Cardiac septum (tissue), 1 donor: Measurements from ENCODE around the gene OCRL. TPM values are rescaled to one million over a fixed set of nuclear protein-coding genes. Genes with fewer than 3 reads are reported as not detected.
"Not testable (repeated sequence)": the region's sequence is repeated elsewhere in the genome, so short reads cannot be mapped to it uniquely, and the experiment has no call there.

Source experiments
- DNase-seq: peaks from one replicate; pipeline ENCODE4 v3.0.0-alpha.2; 2020; ENCODE audit warnings: low spot score
- intact Hi-C: fragments of 100-400 bp; cut with DNase I; formaldehyde crosslinking; loops from one replicate; pipeline ENCODE4 v1.14.0; 2022
- total RNA-seq: library from RNA; stranded (reverse); fragmentation: NEBNext Ultra II Directional; extraction: Animal tissue kit (Norgen Biotek cat#: 25700); gene quantifications from one replicate; pipeline ENCODE4 v1.2.1, GENCODE V29; 2021
- donor health status: DM: no; HTN: no; CAD: no.

Gene OCRL
- total RNA-seq, 1 donor from 2014 or later = 9.0 TPM

DNA sequence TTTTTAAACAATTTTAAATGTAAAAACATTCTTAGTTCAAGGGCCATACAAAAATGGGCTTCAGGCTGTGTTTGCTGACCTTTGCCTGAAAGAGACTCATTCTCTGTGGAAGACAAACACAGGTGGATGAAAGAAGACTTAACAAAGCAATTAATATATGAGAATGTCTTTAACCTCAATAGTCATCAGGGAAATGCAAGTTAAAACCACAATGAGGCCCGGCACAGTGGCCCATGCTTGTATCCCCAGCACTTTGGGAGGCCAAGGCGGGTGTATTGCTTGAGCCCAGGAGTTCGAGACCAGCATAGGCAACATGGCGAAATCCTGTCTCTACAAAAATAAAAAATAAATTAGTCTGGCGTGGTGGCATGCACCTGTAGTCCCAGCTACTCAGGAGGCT, 9.6 kb upstream of the OCRL start:
- intact Hi-C loops = no loop called here
- no peak for DNase-seq

DNA sequence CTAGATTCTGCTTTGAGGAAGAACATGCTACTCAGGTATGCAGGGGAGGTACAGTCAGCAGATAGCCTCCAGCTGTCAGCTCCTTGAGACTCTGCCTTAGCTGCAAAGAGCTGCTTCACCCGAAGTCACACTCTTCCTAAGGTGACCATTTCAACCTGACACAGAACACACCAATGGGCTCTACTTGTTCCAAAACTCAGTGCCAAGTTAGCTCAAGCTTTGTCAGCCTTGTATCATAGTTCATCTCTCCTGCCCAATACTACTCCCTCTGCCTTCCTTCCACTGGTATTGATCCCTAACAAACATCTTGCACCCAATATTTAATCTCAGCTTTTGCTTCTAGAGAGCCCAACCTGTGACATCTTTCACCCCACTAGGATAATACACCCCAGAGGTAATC, 8.9 kb upstream of the OCRL start:
- intact Hi-C loops = no loop called here
- no peak for DNase-seq

DNA sequence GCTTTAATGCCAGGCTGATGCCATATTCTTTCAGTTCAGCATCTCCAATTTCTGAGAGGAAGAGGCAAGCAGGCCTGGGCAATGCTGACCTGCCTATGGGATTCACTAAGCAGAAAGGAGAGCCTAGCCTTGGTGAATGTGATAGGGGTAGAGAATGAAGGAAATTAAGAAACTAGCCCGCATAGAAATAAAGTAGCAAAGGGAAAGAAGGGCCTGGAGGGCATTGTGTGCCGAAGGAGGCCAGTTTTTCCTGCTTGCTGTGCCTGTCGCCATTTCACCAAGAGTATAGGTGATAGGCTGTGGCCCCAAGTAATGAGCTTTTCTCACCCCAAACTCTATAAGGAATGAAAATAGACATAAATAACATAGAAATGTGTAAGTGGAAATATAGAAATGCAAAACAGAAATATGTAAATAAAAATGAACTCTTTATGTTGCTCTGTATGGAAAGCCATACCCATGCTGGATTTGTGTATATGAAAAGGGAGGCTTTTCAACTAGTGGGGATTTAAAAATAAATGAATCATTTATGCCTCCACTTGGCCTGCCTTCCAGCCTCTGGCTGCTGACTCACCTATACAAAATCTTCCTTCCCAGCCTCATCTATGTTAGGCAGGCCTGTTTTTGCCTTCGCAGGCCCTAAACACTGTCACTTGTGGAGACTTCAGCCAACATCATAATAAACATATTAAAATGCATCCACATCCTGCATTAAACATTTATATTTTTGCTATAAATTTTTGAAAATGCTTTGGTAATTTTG, 5.1 kb upstream of the OCRL start:
- intact Hi-C loops = no loop called here
- no peak for DNase-seq

DNA sequence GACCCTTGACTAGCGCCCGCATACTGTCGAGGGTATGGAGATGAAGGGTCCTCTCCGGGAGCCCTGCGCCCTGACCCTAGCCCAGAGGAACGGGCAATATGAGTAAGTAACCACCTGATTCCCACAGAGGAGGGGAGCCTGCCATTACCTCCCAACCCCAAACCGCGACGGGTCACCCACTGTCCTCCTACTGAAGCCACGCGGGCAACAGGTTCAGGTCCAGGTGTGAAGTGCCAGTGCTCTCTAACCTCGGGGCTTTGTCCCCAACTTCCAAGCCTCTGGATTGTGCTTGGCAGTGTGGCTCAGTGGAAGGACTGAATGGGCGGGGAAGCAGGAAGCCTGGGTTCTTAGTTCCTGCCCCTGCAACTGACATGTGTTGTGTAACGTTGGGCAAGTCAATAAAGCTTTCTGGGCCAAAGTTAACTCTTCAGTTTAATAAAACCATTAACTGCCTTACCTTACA, 694 bp downstream of the OCRL start:
- intact Hi-C loops = no loop called here
- DNase-seq = no peak

DNA sequence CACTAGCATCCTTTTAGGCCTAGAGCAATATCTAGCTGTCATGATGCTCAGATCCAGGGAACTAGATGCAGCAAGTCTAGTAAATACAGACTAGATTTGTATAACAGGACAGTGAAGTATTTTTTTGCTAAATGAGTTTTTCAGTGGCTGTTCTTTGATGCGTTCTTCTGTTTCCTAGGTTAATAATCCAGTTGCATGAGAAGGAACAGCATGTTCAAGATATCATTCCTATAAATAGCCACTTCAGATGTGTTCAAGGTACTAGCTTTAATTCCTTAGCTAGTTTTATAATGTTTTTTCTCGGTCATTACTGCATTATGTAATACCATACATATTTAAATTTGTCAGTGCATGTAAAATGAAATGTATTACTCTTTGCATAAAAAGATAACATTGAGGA, 4.7 kb downstream of the OCRL start:
- intact Hi-C loops = no loop called here
- no peak for DNase-seq

DNA sequence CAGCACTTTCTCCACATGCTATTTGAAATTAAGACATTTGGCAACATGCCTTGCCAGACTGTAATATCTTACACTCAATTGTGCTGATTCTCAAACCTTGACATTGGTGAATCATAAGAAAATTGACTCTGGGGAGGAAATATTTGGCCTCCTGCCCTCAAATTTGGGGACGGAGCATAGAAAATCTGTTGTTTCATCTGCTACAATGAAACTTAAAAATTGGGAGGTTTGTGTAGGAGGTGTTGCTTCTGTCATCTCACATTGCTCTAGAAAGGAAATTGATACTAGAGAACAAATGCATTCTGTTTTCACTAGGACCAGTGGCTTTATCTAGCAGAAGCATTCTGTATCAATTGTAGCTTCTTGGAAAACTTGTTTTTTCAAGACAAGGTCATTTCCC, 5.3 kb downstream of the OCRL start:
- intact Hi-C loops = no loop called here

DNA sequence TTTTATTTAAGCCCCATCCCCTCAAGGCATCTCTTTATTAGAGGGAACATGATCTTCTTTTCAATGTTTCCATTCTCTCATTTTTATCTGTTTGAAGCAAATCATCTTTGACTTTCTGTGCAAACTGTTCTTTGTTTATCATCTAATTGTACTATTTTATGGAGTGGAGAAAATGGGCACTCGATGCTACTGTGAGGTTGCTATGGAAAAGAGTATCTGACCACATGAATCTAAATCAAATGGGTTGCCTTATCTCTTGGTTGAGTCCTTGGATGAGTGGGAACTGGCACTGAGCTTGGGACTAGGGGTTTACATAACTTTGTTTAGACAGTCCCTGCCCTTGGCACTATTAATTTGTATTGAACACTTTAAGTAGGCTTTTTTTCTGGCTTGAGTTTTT, 9.1 kb downstream of the OCRL start:
- DNase-seq = no peak
- intact Hi-C loops = no loop called here

More for the DNA sequence above, 5.3 kb downstream of the OCRL start:
- DNase-seq = no peak

DNA sequence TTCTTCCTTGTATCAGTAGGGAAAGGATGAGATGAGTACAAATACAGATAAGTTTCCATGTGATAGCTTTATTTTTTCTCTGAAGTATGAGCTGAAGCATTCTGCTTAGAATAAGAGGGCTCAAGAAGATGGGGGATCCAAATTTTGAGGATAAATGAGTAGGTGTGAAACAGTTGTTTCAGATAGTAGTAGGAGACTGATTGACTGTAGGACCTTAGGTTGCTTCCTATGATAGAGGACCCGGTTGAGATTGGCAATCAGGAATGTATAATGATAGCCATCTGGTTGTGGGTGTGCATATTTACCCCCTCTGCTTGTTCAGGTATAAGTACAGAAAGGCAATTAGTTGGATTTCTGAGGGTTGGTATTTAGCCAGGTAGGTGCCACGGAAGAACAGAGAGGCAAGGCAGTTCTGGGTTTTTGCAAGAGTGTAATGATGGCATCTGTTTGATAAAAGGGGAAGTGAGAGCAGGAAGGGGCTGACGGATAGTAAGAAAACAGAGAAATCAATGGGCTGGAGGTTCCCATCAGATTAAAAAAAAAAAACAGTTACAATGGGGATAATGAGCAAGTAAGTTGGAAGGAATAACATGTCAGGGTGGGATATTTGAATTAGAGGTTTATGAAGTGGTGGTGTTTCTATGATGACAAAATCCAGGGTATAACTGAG, 13.7 kb downstream of the OCRL start:
- intact Hi-C loops = no loop called here
- no peak for DNase-seq

DNA sequence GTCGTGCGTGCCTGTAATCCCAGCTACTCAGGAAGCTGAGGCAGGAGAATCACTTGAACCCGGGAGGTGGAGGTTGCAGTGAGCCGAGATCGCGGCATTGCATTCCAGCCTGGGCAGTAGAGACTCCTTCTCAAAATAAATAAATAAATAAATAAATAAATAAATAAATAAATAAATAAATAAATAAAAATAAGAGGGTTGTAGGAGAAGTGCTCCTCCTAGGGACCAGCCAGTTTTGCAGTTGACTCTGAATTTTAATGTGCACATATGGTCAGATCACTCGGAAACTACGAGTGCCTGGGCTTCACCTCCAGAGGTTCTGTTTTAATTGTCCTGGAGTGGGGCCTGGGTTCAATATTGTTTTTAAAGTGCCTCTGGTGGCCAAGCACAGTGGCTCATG, 14.8 kb downstream of the OCRL start:
- intact Hi-C loops = not testable (repeated sequence)

DNA sequence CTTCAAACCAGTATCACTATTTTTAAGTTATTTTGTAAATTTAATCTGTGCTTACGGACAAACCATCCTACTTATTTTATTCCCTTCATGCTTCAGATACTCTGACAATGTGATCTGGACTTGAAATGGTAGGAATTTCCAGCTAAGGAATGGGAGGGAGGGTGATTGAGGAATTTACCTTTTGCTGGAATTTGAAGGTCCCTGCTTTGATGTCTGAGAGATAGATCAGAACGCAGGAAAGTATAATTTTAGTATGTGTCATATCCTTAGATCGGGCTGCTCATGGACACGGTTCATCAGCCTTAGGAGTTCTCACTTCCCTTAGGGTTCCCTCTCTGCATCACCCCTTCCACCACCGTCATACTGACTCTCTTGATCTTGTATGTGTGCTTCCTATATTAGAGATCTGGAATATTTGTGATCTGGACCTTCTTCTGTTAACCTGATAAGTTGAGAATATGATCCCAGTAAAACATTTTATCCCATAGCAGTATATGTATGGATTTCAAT, 16.8 kb downstream of the OCRL start:
- DNase-seq = no peak
- intact Hi-C loops = no loop called here

More for the DNA sequence above, 14.8 kb downstream of the OCRL start:
- DNase-seq = not testable (repeated sequence)

DNA sequence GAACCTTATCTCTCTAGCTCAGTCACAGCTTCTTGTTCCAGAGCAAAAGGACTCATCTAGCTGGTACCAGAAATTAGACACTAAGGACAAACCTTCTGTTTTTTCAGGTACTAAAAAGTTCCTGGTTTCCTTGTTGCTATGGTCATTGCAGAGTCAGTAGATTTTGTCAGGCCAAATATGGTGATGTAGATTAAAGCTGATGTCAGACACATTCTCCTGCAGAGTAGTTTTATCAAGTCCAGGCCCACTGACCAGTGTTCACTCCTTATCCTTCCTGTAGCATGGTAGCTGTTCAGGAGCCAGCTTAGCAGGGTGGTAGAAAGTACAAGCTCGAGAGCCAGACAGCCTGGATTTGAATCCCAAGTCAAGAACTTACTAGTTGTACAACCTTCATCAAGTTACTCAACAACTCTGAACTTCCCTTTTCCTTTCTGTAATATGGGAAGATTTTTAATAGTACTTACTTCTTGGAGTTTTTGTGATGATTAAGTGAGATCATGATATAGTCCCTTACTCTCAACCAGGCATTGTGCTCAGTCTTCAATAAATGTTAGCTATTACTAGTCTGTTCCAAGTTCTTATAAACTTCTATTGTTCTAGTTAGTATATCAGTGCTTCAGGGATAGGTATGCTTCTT, 17.9 kb downstream of the OCRL start:
- intact Hi-C loops = no loop called here
- no peak for DNase-seq

DNA sequence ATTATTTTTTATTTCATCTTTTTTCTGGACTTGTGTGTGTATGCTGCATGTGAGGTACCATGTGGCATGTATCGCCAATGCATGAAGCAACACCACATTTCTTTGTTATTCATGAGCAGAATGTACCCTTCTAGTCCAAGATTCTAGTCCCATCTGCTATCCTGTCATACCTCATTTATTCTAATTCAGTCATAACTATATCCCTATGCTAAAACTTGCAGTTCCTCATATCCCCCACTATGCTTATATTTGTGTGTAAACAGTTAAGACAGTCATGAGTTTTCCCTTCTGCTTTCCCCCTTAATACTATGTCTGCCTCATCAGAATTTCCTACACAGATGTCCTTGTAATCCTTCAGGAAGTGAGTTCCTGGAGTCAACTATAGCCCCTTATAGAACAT, 19.7 kb downstream of the OCRL start:
- intact Hi-C loops = no loop called here
- no peak for DNase-seq

DNA sequence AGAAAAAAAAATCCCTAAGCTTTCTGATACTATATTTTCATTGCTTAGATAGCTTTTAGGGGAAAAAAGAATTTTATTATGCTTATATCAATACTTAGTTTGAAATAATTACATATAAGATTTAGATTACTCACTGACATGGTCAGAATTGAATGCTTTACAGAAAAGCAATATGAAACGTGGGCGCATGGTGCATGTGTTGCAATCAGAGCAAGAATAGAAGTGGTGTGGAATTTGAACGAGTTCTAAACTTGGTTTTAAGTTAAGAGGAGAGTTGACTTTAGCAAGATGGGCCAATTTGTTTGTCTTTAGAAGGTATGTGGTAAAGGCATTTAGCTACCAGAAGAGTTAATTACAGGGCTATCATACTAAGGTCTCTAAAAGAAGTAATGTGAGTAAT, 21.4 kb downstream of the OCRL start:
- DNase-seq = no peak
- intact Hi-C loops = no loop called here

DNA sequence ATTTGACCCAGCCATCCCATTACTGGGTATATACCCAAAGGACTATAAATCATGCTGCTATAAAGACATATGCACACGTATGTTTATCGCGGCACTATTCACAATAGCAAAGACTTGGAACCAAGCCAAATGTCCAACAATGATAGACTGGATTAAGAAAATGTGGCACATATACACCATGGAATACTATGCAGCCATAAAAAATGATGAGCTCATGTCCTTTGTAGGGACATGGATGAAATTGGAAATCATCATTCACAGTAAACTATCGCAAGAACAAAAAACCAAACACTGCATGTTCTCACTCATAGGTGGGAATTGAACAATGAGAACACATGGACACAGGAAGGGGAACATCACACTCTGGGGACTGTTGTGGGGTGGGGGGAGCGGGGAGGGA, 24.3 kb downstream of the OCRL start:
- DNase-seq, intact Hi-C loops: not testable (repeated sequence)

DNA sequence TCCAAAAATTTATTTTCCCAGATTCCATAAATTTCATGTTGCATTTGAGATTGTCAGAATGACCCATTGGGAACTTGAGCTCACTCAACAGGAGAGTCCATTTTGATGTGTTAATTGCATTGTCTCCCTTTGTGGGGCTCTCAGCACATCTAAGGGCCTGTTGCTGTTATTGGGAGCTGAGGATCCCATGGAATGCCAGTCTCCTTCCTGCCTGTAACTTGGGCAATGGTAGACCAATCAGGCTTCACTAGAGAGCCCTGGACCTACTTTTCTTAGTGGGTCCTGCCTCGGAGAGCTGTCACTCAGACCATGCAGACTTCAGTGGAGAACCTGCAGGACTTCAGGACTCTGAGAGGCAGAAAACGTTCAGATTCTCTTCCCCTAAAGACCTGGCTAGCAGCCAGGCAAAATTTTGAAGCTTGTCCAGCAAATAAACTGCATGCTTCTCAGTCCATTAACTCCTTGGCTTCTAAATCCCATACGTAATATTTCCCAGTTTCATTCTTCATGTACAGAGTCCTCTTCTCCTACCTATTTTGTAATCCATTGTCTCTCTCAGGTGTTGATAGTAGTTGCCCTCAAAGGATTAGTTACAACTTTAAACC, 25.1 kb downstream of the OCRL start:
- DNase-seq = no peak
- intact Hi-C loops = no loop called here

DNA sequence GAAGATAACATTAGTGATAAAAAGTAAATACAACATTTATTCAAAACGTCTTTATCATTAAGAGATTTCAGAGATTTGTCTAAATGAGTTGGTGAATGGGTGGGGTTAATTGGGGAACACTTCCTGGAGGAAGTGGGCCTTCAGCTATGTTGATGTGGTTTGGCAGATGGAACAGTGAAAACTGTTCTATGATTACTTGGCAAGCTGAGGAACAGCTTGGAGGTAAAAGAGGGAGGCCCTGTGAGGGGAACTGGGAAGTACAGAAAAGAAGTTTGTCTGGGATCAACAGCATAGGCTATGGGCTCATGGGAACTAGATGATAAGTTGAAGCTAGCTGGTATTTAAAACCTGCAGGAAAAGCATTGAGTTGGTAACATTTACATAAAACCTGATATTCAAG, 26.0 kb downstream of the OCRL start:
- intact Hi-C loops = no loop called here
- DNase-seq = no peak

DNA sequence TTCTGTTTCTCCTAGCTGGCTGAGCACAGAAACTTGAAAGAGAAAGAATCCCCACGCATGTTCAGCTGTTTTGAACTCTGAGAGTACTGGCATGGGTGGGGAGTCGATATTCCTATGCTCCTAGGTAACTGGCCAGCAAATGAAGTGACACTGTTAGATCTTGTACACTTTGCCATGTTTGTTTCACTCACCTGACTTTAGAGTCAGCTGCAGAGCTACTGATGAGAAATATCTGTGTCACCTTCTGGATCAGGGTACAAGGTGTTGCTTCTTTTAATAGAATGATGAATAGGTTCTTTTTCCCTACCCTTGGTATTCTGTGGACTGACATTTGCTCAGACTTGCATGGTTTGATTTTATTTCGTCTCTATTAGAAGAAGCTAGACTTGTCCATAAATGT, 28.3 kb downstream of the OCRL start:
- DNase-seq = no peak
- intact Hi-C loops = no loop called here

DNA sequence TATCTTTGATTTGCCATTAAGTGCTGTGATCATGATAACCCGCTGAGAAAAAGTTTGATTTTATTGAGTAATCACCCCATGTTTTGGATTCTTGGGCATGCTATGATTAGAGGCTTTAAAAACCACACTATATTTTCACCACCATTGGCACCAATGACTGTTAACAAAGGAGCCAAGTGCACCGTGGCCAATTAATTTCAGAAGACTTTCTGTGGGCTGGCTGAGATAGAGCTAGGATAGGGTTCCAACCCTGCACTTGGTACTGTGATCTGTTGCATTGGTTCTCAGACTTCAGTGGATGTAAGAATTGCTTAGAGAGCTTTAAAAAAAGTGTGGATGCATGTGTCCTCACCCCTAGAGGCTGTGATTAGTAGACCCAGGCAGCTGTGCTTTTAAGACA, 32.4 kb downstream of the OCRL start:
- intact Hi-C loops = no loop called here
- DNase-seq = no peak

DNA sequence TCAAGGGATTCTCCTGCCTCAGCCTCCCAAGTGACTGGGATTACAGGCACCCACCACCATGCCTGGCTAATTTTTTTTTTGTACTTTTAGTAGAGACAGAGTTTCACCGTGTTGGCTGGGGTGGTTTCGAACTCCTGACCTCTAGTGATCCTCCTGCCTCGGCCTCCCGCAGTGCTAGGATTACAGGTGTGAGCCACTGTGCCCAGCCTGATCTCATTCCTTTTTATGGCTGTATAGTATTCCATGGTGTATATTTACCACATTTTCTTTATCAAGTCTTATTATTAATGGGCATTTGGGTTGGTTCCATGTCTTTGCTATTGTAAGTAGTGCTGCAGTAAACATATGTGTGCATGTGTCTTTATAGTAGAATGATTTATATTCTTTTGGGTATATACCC, 33.6 kb downstream of the OCRL start:
- DNase-seq, intact Hi-C loops: not testable (repeated sequence)

DNA sequence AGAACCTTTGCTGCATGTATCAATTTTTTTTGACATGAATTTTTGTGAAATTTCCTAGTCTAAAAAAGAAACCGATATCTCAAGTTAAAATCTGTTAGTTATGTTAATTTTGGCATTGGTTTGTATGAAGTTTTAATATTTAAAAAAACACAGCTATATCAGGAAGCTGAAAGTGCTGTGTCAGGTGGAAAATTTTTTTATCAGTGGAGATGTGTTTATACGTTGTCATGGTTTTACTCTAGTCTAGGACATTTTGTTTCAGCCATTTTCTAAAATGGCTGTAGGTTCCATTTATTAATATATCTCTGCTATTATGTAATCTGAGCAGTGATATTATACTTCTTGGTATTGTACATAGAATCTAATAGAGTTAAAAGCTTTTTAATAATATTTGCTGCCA, 34.2 kb downstream of the OCRL start:
- no peak for DNase-seq
- intact Hi-C loops = no loop called here
